ENCODE measurements around the gene YY1. TPM values are rescaled to one million over a fixed set of nuclear protein-coding genes. Genes with fewer than 3 reads are reported as not detected.

Gene YY1
- total and polyA plus RNA-seq, 2 experiments from 2014 or later = 88.2 to 128 TPM

DNA sequence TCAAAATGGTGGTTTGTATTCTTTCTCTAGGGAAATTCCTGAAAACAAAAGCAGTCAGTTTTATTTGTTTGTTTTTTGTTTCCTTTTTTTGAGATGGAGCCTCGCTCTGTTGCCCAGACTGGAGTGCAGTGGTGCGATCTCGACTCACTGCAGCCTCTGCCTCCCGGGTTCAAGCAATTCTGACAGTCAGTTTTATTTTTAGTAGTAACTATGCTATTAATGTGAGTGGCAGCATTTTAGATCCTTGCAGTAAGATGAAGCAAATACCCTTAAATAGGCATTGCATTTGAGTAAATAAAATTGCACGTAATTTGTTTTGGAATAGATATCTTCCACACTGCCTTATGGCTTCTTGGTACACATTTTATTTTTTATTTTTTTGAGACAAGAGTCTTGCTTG lies 23.6 kb downstream of the YY1 start:
- H3K27me3 Mint-ChIP-seq (ENCODE audit: insufficient read depth, low read depth, poor library complexity) = peaks cover 2% of the 10 kb centered on the region
- 0 out of 2 replicates have a peak, but pooled peaks cover 14% of the 10 kb centered on the region for H3F3A ChIP-seq (replicated peaks; ENCODE audit: low read depth)
- no peaks in the 10 kb centered on the region for H3K9me3 Mint-ChIP-seq
- peaks cover 11% of the 10 kb centered on the region for H3K36me3 ChIP-seq (ENCODE audit: insufficient read depth)
- H3K36me3 Mint-ChIP-seq (ENCODE audit: low read depth) = peaks cover 29% of the 10 kb centered on the region
- ATAC-seq = no peak
- peaks cover 26% of the 10 kb centered on the region for H3K4me1 Mint-ChIP-seq
- no peak overlapping the region for H3K4me2 ChIP-seq
- 0 out of 2 replicates have a peak overlapping the region, but pooled peaks have one; percentile 4 for H3K27ac ChIP-seq (ENCODE audit: low read depth)
- H3K4me3 Mint-ChIP-seq = no peak overlapping the region
- H3K79me2 ChIP-seq (replicated peaks; ENCODE audit: insufficient read depth) = peaks cover 100% of the 10 kb centered on the region
- H3K27ac Mint-ChIP-seq = no peak overlapping the region
- peaks cover 8% of the 10 kb centered on the region for H3K4me1 ChIP-seq (ENCODE audit: insufficient read depth)
- no peaks in the 10 kb centered on the region for H3K9me2 ChIP-seq (ENCODE audit: insufficient read depth)
- H3K4me3 ChIP-seq = no peak overlapping the region
- DNase-seq (ENCODE audit: low spot score) = no peak
- no peaks in the 10 kb centered on the region for H3K27me3 ChIP-seq (ENCODE audit: insufficient read depth)
- H2AFZ ChIP-seq = no peak overlapping the region
- H4K20me1 ChIP-seq (replicated peaks; ENCODE audit: insufficient read depth) = peaks cover 88% of the 10 kb centered on the region
- TF ChIP-seq ZNF331 (CRISPR knock-in tag; IDR thresholded peaks at IDR 0.05; ENCODE audit: low read depth) (no peak), ZNF114 (CRISPR knock-in tag; IDR thresholded peaks at IDR 0.05) (no peak), JUNB (IDR thresholded peaks at IDR 0.05; ENCODE audit: unreplicated experiment) (no peak)

DNA sequence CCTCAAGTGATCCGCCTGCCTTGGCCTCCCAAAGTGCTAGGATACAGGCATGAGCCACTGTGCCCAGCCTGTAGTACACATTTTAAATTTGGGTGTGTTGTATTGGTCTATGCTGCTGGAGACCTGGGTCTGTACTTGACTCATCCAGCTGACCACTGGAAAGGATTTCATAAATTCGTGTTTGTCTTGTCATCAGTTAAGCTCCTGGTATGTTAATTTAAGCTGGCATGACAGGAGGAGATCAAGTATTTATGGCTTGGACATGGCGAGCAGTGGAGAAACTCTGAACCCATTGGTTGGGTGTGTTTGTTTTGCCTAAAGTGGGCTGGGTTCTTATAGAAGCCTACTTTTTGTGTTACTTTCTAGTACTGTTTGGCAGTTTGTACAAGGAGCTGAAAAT lies 24.2 kb downstream of the YY1 start:
- 0 out of 2 replicates have a peak, but pooled peaks cover 17% of the 10 kb centered on the region for H3F3A ChIP-seq (replicated peaks; ENCODE audit: low read depth)

DNA sequence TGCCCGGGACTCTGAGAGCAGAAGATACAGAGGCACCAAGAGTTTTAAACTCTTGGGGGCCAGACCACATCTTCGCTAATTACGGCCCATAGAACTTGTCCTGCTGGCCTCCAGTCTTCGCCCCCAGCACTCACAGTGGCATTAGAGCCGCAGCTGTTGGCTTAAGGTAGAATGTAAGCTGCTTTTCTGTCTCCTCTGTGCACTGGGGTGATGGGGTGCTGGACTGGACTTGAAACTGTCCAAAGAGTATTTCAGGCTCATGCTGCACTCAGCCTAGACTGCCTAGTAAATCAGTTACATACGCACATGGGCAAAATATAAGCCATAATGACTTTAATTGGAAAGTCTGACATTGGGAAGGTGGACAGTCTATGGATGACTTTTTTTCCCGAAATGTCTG lies 29.0 kb downstream of the YY1 start:
- no peaks in the 10 kb centered on the region for H3K9me2 ChIP-seq (ENCODE audit: insufficient read depth)
- Mint-ChIP-seq H3K27me3 (ENCODE audit: insufficient read depth, low read depth, poor library complexity) (peaks cover 2% of the 10 kb centered on the region), H3K4me1 (peaks cover 34% of the 10 kb centered on the region), H3K36me3 (ENCODE audit: low read depth) (peaks cover 36% of the 10 kb centered on the region), H3K4me3 (no peak overlapping the region), H3K27ac (peak overlapping the region; percentile 33; the same call in 1 of the 2 replicates), H3K9me3 (no peaks in the 10 kb centered on the region)
- peaks cover 84% of the 10 kb centered on the region for H4K20me1 ChIP-seq (replicated peaks; ENCODE audit: insufficient read depth)
- ATAC-seq (no peak), DNase-seq (ENCODE audit: low spot score) (no peak)
- H3K79me2 ChIP-seq (replicated peaks; ENCODE audit: insufficient read depth) = peaks cover 98% of the 10 kb centered on the region
- H3K4me2 ChIP-seq = no peak overlapping the region
- no peak overlapping the region for H2AFZ ChIP-seq
- no peak overlapping the region; the same call in 1 of the 2 replicates for H3K27ac ChIP-seq (ENCODE audit: low read depth)
- no peak for TF ChIP-seq ZNF114 (CRISPR knock-in tag; IDR thresholded peaks at IDR 0.05)
- TF ChIP-seq POLR2AphosphoS5 (IDR thresholded peaks at IDR 0.05; ENCODE audit: low read depth) = no peak
- TF ChIP-seq EZH2 (IDR thresholded peaks at IDR 0.05; ENCODE audit: low read depth, unreplicated experiment) = no peak
- no peak for TF ChIP-seq STAT1 (IDR thresholded peaks at IDR 0.05; ENCODE audit: unreplicated experiment)
- TF ChIP-seq ZNF331 (CRISPR knock-in tag; IDR thresholded peaks at IDR 0.05; ENCODE audit: low read depth) = no peak
- no peak for TF ChIP-seq JUNB (IDR thresholded peaks at IDR 0.05; ENCODE audit: unreplicated experiment)
- TF ChIP-seq EZH2phosphoT487 (IDR thresholded peaks at IDR 0.05; ENCODE audit: unreplicated experiment) = no peak
- TF ChIP-seq, protein P1, sequence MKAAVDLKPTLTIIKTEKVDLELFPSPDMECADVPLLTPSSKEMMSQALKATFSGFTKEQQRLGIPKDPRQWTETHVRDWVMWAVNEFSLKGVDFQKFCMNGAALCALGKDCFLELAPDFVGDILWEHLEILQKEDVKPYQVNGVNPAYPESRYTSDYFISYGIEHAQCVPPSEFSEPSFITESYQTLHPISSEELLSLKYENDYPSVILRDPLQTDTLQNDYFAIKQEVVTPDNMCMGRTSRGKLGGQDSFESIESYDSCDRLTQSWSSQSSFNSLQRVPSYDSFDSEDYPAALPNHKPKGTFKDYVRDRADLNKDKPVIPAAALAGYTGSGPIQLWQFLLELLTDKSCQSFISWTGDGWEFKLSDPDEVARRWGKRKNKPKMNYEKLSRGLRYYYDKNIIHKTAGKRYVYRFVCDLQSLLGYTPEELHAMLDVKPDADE (IDR thresholded peaks at IDR 0.05) = no peak
- TF ChIP-seq, protein P2, sequence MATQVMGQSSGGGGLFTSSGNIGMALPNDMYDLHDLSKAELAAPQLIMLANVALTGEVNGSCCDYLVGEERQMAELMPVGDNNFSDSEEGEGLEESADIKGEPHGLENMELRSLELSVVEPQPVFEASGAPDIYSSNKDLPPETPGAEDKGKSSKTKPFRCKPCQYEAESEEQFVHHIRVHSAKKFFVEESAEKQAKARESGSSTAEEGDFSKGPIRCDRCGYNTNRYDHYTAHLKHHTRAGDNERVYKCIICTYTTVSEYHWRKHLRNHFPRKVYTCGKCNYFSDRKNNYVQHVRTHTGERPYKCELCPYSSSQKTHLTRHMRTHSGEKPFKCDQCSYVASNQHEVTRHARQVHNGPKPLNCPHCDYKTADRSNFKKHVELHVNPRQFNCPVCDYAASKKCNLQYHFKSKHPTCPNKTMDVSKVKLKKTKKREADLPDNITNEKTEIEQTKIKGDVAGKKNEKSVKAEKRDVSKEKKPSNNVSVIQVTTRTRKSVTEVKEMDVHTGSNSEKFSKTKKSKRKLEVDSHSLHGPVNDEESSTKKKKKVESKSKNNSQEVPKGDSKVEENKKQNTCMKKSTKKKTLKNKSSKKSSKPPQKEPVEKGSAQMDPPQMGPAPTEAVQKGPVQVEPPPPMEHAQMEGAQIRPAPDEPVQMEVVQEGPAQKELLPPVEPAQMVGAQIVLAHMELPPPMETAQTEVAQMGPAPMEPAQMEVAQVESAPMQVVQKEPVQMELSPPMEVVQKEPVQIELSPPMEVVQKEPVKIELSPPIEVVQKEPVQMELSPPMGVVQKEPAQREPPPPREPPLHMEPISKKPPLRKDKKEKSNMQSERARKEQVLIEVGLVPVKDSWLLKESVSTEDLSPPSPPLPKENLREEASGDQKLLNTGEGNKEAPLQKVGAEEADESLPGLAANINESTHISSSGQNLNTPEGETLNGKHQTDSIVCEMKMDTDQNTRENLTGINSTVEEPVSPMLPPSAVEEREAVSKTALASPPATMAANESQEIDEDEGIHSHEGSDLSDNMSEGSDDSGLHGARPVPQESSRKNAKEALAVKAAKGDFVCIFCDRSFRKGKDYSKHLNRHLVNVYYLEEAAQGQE (IDR thresholded peaks at IDR 0.05; ENCODE audit: unreplicated experiment) = no peak
- TF ChIP-seq CREB1 (CRISPR knock-in tag; IDR thresholded peaks at IDR 0.05; ENCODE audit: low read depth) = no peak
- TF ChIP-seq, protein P3, sequence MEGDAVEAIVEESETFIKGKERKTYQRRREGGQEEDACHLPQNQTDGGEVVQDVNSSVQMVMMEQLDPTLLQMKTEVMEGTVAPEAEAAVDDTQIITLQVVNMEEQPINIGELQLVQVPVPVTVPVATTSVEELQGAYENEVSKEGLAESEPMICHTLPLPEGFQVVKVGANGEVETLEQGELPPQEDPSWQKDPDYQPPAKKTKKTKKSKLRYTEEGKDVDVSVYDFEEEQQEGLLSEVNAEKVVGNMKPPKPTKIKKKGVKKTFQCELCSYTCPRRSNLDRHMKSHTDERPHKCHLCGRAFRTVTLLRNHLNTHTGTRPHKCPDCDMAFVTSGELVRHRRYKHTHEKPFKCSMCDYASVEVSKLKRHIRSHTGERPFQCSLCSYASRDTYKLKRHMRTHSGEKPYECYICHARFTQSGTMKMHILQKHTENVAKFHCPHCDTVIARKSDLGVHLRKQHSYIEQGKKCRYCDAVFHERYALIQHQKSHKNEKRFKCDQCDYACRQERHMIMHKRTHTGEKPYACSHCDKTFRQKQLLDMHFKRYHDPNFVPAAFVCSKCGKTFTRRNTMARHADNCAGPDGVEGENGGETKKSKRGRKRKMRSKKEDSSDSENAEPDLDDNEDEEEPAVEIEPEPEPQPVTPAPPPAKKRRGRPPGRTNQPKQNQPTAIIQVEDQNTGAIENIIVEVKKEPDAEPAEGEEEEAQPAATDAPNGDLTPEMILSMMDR (conservative IDR thresholded peaks at IDR 0.05; ENCODE audit: low read depth in 2 of 2) = no peak
- TF ChIP-seq NANOG (IDR thresholded peaks at IDR 0.05; ENCODE audit: borderline replicate concordance) = no peak
- H3K4me3 ChIP-seq = no peak overlapping the region
- 0 out of 2 replicates have a peak, but pooled peaks cover 15% of the 10 kb centered on the region for H3F3A ChIP-seq (replicated peaks; ENCODE audit: low read depth)
- H3K36me3 ChIP-seq (ENCODE audit: insufficient read depth) = peaks cover 3% of the 10 kb centered on the region
- no peaks in the 10 kb centered on the region for H3K27me3 ChIP-seq (ENCODE audit: insufficient read depth)
- peaks cover 24% of the 10 kb centered on the region for H3K4me1 ChIP-seq (ENCODE audit: insufficient read depth)

More for the DNA sequence above, 24.2 kb downstream of the YY1 start:
- TF ChIP-seq POLR2AphosphoS5 (IDR thresholded peaks at IDR 0.05; ENCODE audit: low read depth) (no peak), NANOG (IDR thresholded peaks at IDR 0.05; ENCODE audit: borderline replicate concordance) (no peak), ZNF114 (CRISPR knock-in tag; IDR thresholded peaks at IDR 0.05) (no peak), EZH2phosphoT487 (IDR thresholded peaks at IDR 0.05; ENCODE audit: unreplicated experiment) (no peak), JUNB (IDR thresholded peaks at IDR 0.05; ENCODE audit: unreplicated experiment) (no peak), CREB1 (CRISPR knock-in tag; IDR thresholded peaks at IDR 0.05; ENCODE audit: low read depth) (no peak)
- no peak overlapping the region for H3K4me3 ChIP-seq
- Mint-ChIP-seq H3K4me1 (peaks cover 26% of the 10 kb centered on the region), H3K27ac (no peak overlapping the region), H3K27me3 (ENCODE audit: insufficient read depth, low read depth, poor library complexity) (peaks cover 2% of the 10 kb centered on the region), H3K9me3 (no peaks in the 10 kb centered on the region), H3K36me3 (ENCODE audit: low read depth) (peaks cover 34% of the 10 kb centered on the region), H3K4me3 (no peak overlapping the region)
- H3K79me2 ChIP-seq (replicated peaks; ENCODE audit: insufficient read depth) = peaks cover 100% of the 10 kb centered on the region
- no peaks in the 10 kb centered on the region for H3K9me2 ChIP-seq (ENCODE audit: insufficient read depth)
- H3K4me1 ChIP-seq (ENCODE audit: insufficient read depth) = peaks cover 8% of the 10 kb centered on the region
- no peak overlapping the region for H3K27ac ChIP-seq (ENCODE audit: low read depth)
- H3K4me2 ChIP-seq = no peak overlapping the region
- ATAC-seq (no peak), DNase-seq (ENCODE audit: low spot score) (no peak)
- peaks cover 88% of the 10 kb centered on the region for H4K20me1 ChIP-seq (replicated peaks; ENCODE audit: insufficient read depth)
- peaks cover 11% of the 10 kb centered on the region for H3K36me3 ChIP-seq (ENCODE audit: insufficient read depth)
- H2AFZ ChIP-seq = no peak overlapping the region
- H3K27me3 ChIP-seq (ENCODE audit: insufficient read depth) = no peaks in the 10 kb centered on the region
